GM18505 (cell line): ENCODE data around the gene CORO6.

Source experiments
- ATAC-seq: cut with Tn5 transposase; IDR thresholded peaks from one replicate; pipeline ENCODE4 v1.9.1; 2021; ENCODE audit not compliant: unreplicated experiment
- POLR2A ChIP-seq: IDR thresholded peaks from 4 replicates; pipeline ENCODE4 v1.6.1; 2011; ENCODE audit warnings: borderline replicate concordance; ENCODE audit not compliant: insufficient read depth, insufficient read length; ENCODE audit errors: extremely low read depth

CORO6 gene

GRCh38 chr17:29650396-29650795, 27.7 kb upstream of the CORO6 start:
- no peak for ATAC-seq
- no peak for TF ChIP-seq POLR2A

- no peak for ATAC-seq
- TF ChIP-seq POLR2A: no peak
Measured at GRCh38 chr17:29649359-29649758, 26.6 kb upstream of the CORO6 start.

GRCh38 chr17:29648005-29648404, 25.3 kb upstream of the CORO6 start:
- no peak for ATAC-seq
- TF ChIP-seq POLR2A: no peak

- ATAC-seq: no peak
- no peak for TF ChIP-seq POLR2A
Measured at GRCh38 chr17:29645515-29646051, 22.9 kb upstream of the CORO6 start.

GRCh38 chr17:29643817-29644160, 21.1 kb upstream of the CORO6 start:
- no peak for TF ChIP-seq POLR2A
- no peak for ATAC-seq

GRCh38 chr17:29642171-29642611, 19.5 kb upstream of the CORO6 start:
- ATAC-seq: no peak
- no peak for TF ChIP-seq POLR2A

GRCh38 chr17:29640981-29641642, 18.4 kb upstream of the CORO6 start:
- no peak for ATAC-seq
- TF ChIP-seq POLR2A: no peak

GRCh38 chr17:29640413-29640812, 17.7 kb upstream of the CORO6 start:
- TF ChIP-seq POLR2A: no peak
- ATAC-seq: no peak

GRCh38 chr17:29633886-29634285, 11.2 kb upstream of the CORO6 start:
- ATAC-seq: no peak
- no peak for TF ChIP-seq POLR2A

- no peak for TF ChIP-seq POLR2A
- ATAC-seq: no peak
Measured at GRCh38 chr17:29630630-29631193, 8.0 kb upstream of the CORO6 start.

- no peak for TF ChIP-seq POLR2A
- no peak for ATAC-seq
Measured at GRCh38 chr17:29629839-29630238, 7.1 kb upstream of the CORO6 start.

- ATAC-seq: no peak
- TF ChIP-seq POLR2A: no peak
Measured at GRCh38 chr17:29628644-29629043, 5.9 kb upstream of the CORO6 start.

GRCh38 chr17:29627951-29628350, 5.2 kb upstream of the CORO6 start:
- no peak for ATAC-seq
- no peak for TF ChIP-seq POLR2A

GRCh38 chr17:29625037-29625750, 2.5 kb upstream of the CORO6 start:
- ATAC-seq: no peak
- peak; percentile 32 for TF ChIP-seq POLR2A
